ENCODE measurements around the gene KLHL24.
"Not testable (repeated sequence)": the region's sequence is repeated elsewhere in the genome, so short reads cannot be mapped to it uniquely, and the experiment has no call there.

KLHL24 gene

DNA sequence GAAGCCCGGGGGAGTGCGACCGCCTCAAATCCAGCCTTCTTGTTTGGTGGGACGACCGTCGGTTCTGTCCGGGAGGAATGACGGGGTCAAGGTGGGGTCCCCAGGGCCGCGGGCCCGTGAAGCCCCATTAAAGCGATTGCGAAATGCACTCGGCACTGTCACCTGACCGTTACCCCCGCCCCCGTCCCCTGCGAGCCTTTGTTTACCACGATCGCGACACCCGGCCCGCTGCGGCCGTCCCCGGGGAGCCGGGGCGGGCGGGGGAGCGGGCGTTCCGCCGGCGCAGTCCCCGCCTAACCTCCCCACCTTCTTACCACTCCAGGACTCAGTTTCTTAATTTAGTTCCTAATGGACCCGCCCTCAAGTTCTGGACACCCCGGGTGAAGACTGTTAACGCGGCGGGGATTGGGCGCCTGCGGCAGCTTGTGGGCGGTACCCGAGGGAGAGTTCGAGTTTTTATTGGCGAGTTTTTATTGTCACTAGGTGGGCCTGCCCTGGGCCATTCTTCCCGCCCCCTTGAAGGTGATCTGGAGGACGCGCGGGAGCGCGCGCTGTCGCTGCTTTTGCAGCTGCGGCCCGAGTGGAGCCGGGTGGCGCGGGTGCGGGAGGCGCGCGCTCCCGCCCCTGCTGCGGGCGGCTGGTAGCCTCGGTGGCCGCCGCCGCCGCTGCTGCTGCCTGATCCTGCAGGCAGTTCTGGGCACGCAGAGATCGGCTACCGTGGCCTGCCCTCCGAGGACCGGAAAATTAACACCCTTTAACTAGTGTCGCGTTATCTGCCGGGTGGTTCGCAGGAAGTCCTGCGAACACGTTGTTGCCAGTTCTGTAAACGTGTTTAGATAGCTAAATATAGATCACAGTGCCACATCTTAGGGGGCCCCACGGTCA, 1.0 kb downstream of the KLHL24 start:
- DNase-seq = peak; percentile 97

DNA sequence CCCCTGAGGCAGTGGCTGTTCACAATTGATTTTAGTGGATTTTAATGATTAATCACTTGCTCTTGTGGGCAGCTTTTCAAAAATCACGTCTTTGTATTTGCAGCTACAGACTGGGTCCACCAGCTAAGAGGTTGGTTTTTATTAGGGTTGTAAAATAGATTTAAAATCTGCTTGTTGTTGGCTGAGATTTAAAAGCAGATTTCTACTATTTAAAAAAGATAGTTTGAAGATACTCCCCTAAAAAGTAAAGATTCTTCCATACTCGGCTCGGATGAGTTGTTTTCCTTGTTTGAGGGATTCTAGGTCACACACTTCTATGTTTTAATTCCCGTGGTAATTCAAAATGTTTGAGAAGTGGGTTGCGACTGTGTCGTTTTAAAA, 1.7 kb downstream of the KLHL24 start:
- no peak for DNase-seq

DNA sequence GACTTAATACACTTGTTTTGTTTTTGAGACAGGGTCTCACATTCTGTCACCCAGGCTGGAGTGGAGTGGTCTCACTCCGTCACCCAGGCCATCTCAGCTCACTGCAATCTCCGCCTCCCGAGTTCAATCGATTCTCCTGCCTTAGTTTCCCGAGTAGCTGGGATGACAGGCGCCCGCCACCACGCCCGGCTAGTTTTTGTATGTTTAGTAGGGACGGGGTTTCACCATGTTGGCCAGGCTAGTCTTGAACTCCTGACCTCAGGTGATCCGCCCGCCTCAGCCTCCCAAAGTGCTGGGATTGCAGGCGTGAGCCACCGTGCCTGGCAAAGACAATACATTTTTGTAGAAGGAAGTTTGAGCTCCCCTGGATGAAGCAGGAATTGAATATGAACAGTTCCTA, 2.2 kb downstream of the KLHL24 start:
- not testable (repeated sequence) for DNase-seq

- no peak for DNase-seq
Measured at GRCh38 chr3:183638101-183638852, 2.9 kb downstream of the KLHL24 start.

DNA sequence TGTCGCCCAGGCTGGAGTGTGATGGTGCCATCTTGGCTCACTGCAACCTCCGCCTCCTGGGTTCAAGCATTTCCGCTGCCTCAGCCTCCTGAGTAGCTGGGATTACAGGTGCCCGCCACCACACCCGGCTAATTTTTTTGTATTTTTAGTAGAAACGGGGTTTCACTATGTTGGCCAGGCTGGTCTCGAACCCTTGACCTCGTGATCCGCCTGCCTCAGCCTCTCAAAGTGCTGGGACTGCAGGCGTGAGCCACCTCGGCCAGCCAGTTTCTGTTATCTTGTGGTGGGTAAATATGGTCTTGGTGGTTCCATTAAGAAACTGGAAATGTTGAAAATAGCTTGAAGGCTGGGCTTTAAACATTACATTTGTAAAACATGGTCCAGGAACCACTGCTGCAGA, 5.2 kb downstream of the KLHL24 start:
- DNase-seq = not testable (repeated sequence)

DNA sequence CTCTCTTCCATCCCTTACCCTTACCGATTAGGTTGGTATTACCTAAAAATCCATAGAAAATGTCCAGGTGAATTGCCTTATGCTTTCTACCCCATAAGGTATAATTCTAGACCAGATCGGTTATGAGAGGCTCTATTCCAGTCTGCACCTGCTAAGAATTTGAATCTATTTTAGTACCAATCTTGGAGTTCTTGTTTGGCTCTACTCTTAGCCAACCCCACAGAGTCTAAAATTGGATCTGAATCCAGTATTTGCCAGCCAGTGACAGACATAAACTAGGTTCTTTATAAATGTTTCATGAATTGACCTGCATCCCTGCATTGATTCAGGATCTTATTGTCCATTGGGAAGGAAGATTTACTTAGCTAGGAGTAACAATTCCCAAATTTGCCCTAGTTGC, 6.5 kb downstream of the KLHL24 start:
- DNase-seq = no peak

- no peak for DNase-seq
Measured at GRCh38 chr3:183644244-183644643, 8.8 kb downstream of the KLHL24 start.

DNA sequence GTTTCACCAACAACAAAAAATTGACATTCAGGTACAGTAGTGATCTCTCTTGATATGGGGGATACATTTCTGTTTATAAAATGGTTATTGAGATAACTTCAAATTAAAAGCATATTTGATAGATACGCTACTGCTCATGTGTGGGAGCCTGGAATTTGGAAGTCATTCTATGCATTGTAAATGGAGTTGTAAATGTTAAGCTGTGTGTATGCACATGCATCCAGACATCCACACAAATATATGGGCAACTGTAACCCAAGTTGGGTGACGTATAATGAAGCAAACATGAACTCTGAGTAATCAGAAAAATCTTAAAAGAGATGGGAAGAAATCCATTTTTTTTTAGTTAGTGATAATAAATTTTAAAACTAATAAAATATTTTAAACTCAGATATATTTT, 9.8 kb downstream of the KLHL24 start:
- no peak for DNase-seq

- DNase-seq = no peak
Measured at GRCh38 chr3:183650554-183650953, 15.1 kb downstream of the KLHL24 start.

DNA sequence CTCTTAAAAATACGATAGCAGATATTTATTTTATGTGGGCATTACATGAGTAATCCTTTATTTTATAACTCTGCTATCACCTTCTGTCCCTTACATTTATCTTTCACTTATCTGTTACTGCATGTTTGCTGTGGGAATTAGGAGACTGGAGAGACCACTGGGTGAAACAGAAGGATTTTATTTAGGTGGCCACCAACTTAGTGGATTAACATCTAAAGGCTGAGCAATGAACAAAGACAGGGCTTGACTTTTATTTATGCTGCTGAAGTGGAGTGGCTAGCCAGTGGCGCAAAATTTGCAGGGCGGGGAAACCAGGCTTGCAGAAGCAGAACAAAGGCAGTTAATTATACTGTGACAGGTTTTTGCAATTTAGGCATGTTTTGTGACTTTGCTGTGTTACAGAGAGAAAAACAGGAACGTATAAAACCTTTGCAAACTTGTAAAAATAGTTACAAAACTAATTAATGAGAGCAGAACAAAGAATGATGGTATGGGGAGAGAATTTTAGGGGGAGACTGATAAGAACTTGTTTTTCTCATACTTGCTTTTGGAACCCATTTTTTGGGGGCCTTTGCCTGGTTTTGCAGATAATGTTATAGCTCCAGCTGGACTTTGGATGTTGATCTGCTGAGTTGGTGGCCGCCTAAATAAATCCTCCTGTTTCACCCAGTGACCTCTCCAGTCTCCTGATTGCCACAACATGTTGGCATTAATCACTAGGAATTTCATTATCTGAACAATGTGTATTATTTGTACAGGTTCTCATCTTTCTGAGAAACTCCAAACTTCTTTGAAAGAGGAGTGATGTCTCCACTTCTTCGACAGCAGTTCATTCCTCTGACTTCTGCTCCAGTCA, 18.0 kb downstream of the KLHL24 start:
- no peak for DNase-seq

DNA sequence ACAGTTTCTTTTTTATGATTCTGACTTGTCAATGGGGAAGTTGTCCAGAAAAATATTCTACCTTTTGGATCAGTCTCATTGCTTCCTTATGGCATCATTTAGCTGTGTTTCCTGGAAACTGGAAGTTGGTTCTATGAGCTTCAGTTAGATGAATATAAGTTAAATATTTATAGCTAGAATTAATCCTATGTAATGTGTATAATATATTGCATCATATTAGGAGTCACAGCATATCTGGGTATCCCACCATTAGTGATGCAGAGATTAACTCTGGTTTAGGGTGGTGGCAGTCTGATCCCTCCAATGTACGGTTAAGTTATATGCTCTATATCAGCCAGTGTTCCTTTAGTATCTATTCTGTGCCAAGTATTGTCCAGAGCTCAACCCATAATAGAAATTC, 19.3 kb downstream of the KLHL24 start:
- DNase-seq = no peak

DNA sequence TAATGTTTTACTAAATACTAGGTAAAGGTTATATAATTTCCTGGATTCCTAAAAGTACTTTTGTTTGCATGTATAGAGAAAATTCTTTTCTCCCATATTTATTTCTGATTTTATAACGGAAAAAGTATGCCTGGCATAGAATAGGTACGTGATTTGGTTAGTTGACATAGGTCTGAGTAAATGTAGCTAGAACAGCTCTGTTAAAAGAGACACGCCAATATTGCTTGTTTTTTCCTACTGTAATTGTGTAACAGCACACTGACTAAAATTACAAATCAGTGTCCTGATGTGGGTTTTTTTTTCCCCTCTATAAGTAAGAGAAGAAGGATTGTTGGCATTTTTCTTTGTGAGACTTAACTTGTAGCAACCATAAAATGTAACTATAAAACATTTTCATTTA, 26.7 kb downstream of the KLHL24 start:
- DNase-seq = no peak

DNA sequence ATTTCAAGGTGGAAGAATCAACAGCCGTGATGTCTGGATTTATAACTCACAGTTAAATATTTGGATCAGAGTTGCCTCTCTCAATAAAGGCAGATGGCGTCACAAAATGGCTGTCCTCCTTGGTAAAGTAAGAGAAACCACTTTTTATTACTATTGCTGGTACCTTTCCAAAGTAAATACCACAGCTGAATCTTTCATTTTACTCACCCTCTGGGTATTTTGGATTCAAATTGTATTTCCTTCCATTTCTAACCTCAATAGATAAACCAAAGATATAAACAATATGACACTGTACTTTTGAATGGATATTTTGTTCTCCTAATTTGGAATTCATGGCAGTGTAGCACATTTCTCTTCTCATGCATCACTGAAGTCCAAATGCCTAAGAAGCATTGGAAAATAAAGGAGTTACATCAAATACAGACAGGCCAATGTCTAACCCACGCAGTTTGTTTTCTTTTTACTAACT, 29.5 kb downstream of the KLHL24 start:
- DNase-seq = no peak

DNA sequence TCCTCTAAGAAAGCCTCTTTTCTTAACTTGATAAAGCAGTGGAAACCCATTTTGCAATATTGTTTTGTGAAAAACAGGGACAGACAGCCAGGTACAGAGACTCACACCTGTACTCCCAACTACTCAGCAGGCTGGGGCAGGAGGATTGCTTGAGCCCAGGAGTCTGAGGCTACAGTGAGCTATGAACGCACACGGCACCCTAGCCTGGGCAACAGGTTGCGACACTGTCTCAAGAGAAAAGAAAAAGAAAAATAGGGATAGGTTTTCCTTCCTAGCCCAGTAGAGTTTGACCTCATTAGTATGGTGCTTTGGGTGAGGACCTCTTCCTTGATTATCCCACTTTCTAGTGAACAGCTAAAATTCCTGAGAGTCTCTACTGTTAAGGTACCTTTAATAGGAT, 44.6 kb downstream of the KLHL24 start:
- no peak for DNase-seq

- no peak for DNase-seq
Measured at GRCh38 chr3:183687705-183688104, 52.3 kb downstream of the KLHL24 start.

GRCh38 chr3:183688874-183689273, 53.5 kb downstream of the KLHL24 start:
- no peak for DNase-seq

GRCh38 chr3:183689621-183690020, 54.2 kb downstream of the KLHL24 start:
- not testable (repeated sequence) for DNase-seq

DNA sequence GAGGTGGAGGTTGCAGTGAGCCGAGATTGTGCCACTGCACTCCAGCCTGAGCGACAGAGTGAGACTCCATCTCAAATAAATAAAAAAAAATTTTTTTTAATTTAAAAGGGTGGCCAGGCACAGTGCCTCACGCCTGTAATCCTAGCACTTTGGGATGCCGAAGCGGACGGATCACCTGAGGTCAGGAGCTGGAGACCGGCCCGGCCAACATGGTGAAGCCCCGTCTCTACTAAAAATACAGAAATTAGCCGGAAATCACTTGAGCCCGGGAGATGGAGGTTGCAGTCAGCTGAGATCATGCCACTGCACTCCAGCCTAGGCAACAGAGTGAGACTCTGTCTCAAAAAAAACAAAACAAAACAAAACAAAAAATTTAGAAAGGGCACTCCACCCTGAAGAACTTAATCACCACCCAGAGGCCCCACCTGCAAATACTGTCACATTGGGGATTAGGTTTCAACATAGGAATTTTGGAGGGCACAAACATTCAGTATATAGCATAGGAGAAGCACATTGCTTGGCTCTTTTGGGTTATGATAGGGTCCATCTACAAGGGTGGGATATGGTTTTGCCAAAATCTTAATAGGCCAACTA, 55.1 kb downstream of the KLHL24 start:
- DNase-seq = no peak

DNA sequence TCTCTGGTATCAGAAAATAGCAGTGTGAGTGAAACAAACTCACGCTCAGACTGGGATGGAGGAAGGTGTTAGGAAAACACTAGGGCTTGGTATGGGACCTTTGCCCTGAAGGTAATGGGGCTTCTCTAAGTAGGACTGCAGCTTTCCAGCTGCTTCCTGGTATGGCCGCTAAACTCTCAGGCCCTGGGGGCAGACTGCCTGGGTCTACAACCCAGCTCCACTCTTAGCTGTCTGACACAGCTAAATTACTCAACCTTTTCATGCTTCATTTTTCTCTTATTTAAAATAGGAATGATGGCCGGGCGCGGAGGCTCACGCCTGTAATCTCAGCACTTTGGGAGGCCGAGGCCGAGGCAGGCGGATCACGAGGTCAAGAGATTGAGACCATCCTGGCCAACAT, 57.0 kb downstream of the KLHL24 start:
- no peak for DNase-seq

- DNase-seq = no peak
Measured at GRCh38 chr3:183695569-183696364, 60.3 kb downstream of the KLHL24 start.

GRCh38 chr3:183697123-183697609, 61.7 kb downstream of the KLHL24 start:
- no peak for DNase-seq
